RWPE1 (cell line): ENCODE data around the gene CEND1.

Experiments used
- CTCF ChIA-PET: fragments of 350-600 bp; sonication (Branson Sonifier 250); formaldehyde crosslinking; extraction: SDS; loops from one replicate; lab custom pipeline; 2021; lab: Yijun Ruan, JAX
- POLR2A ChIA-PET: fragments of 400-600 bp; formaldehyde crosslinking; extraction: SDS; loops from one replicate; lab custom pipeline; 2020; ENCODE audit warnings: antibody characterized with exemption; ENCODE audit not compliant: low non-redundant PET; lab: Yijun Ruan, JAX
- DNase-seq: peaks from one replicate; pipeline ENCODE4 v3.0.0; 2012; ENCODE audit warnings: low spot score
- H3K27ac ChIP-seq: fragments of 450-650 bp; 2 replicates; pipeline ENCODE4 v1.5.1; 2017
- TF ChIP-seq, protein P1 (sequence below): fragments of 450-650 bp; conservative IDR thresholded peaks from 2 replicates; pipeline ENCODE4 v1.5.1; 2017; ENCODE audit warnings: low read depth, mild to moderate bottlenecking

Gene CEND1

DNA sequence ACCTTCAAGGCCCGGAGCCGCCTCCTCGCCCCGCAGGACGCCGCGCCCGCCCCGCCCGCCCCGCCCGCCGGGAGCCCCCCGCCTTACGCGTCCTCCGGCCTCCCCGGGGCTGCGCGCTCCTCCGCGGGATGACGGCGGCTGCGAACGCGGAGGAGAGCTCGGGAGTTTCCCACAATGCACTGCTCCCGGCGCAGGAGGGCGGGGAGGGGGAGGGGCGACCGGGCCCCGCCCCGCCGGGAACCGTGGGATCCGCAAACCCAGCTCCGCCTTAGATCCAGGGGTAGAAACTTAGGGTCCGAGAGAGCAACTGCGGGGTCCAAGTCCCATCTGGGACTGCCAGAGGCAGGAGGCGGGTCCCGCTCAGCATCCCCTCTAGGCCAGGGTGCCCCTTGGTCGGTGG lies at the start of gene CEND1:
CEND1 (minus strand) TSS at position 148 of the 400 bp plus-strand sequence. CDS start 1,514 bp downstream, outside the sequence.
- POLR2A ChIA-PET = no interaction called here
- TF ChIP-seq, protein P1, sequence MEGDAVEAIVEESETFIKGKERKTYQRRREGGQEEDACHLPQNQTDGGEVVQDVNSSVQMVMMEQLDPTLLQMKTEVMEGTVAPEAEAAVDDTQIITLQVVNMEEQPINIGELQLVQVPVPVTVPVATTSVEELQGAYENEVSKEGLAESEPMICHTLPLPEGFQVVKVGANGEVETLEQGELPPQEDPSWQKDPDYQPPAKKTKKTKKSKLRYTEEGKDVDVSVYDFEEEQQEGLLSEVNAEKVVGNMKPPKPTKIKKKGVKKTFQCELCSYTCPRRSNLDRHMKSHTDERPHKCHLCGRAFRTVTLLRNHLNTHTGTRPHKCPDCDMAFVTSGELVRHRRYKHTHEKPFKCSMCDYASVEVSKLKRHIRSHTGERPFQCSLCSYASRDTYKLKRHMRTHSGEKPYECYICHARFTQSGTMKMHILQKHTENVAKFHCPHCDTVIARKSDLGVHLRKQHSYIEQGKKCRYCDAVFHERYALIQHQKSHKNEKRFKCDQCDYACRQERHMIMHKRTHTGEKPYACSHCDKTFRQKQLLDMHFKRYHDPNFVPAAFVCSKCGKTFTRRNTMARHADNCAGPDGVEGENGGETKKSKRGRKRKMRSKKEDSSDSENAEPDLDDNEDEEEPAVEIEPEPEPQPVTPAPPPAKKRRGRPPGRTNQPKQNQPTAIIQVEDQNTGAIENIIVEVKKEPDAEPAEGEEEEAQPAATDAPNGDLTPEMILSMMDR = no peak
- CTCF ChIA-PET = interaction anchor here (0.7 kb wide), 1 partner anchor 11 kb away, joined by 3 read pairs; no protein-coding TSS in a partner anchor
- DNase-seq = no peak
- H3K27ac ChIP-seq = peak within 1 kb of the TSS; percentile 52

DNA sequence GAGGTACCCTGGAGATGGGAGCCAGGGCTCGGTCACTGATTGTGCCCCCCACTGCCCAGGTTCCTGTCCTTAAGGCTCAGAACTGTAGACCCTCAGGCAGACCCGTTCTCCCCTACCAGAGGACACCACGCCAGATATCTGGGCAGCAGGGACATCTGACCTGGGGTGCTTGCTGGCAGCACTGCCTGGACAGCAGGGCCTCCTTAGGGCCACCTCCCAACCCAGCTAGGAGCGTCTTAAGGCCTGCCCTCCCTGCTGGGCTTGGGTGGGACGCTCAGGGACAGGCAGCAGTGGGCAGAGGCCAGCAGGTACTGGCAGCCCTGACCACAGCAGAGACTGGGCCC lies 49.4 kb upstream of the CEND1 start:
- TF ChIP-seq, protein P1 = no peak
- peak overlapping the region; percentile 99 for H3K27ac ChIP-seq
- CTCF ChIA-PET = no interaction called here
- DNase-seq = no peak
- POLR2A ChIA-PET = no interaction called here

DNA sequence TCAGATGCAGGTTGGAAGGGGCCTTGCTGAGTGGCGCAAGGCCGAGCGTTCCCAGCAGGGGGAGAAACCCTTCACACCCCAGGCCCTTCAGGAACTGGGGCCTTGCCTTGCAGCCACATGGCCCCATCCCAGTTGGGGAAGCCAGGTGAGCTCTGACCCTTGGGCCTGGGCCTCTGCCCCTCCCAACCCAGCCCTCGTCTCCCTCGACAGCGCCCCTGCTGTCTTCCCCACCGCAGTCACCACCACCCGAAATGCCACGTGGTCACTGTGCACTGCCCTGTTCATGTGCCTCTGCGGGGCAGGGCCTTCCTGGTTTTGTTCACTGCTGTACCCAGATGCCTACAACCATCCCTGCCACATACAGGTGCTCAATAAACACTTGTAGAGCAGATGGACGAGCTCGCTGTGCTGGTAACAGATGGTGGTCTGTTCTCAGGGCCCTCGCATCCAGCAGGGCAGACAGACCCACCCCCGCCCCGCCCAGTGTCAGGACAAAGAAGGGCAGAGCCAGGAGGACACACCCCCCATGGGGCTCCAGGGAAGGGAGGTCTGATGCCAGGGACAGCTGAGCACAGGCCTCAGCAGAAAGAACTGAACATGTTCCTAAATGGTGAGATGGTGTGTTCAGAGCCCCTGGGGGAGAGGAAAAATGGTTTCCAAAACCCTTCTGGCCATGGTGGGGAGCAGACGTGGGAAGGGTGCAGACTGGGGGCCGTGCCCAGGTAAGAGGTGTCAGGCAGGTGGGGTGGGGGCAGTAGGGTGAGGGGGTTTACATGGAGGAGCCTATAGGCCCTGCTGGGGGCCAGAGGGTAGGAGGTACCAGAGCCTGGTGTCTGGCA lies 48.8 kb upstream of the CEND1 start:
- H3K27ac ChIP-seq = peak overlapping the region; percentile 99
- no peak for DNase-seq
- ChIA-PET CTCF (no interaction called here), POLR2A (interaction anchor here (1.0 kb wide), 1 partner anchor 18 kb away, joined by 3 read pairs; no protein-coding TSS in a partner anchor)
- TF ChIP-seq, protein P1 = no peak

DNA sequence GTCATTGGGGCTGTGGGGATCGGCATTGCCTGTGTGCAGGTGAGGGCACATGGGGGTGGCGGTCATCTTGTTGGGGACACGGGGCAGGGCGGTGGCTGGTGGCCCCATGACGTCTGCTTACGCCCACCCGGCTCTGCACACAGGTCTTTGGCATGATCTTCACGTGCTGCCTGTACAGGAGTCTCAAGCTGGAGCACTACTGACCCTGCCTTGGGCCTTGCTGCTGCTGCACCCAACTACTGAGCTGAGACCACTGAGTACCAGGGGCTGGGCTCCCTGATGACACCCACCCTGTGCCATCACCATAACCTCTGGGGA lies 48.1 kb upstream of the CEND1 start:
- ChIA-PET POLR2A (interaction anchor here (1.0 kb wide), 1 partner anchor 18 kb away, joined by 3 read pairs; no protein-coding TSS in a partner anchor), CTCF (no interaction called here)
- H3K27ac ChIP-seq = peak overlapping the region; percentile 99
- TF ChIP-seq, protein P1 = no peak
- no peak for DNase-seq

DNA sequence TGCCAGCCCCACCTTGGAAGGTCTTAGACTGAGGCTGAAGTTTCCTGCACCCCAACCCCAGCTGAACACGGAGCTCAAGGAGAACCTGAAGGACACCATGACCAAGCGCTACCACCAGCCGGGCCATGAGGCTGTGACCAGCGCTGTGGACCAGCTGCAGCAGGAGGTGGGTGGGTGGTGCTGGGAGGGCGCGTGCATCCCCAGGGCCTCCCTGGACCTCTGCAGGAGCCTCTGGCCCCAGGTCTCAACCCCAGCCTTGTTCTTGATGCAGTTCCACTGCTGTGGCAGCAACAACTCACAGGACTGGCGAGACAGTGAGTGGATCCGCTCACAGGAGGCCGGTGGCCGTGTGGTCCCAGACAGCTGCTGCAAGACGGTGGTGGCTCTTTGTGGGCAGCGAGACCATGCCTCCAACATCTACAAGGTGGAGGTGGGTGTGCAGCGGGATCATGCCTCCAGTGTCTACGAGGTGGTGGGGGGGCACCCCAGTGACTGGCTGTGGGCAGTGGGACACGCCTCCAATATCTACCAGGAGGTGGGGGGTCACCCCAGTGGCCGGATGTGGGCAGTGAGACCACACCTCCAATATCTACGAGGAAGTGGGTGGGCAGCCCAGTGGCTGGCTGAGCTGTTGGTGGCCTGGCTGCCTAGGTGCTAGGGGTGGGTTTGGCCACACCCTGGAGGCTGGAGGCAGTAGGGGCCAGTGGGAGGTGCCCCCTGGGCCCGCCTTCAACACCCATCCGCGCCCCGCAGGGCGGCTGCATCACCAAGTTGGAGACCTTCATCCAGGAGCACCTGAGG lies 47.5 kb upstream of the CEND1 start:
- no peak for DNase-seq
- peak overlapping the region; percentile 99 for H3K27ac ChIP-seq
- CTCF ChIA-PET = no interaction called here
- POLR2A ChIA-PET = interaction anchor here (1.0 kb wide), 1 partner anchor 17 kb away, joined by 3 read pairs; no protein-coding TSS in a partner anchor
- TF ChIP-seq, protein P1 = no peak

DNA sequence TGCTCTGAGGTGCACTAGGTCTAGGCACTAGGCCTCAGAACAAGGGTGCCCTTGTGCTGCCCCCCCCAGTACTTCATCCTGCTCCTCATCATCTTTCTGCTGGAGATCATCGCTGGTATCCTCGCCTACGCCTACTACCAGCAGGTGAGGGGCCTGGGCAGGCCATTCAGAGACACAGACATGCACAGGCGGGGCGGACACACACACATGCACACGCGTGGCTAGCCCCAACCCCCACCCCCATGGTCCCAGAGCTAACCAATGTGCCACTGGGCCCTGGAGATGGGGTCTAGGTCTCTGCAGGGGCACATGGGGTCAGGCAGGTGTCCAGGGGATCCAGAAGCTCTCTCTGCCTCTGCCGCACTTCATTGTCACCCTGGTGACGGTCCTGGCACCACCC lies 46.8 kb upstream of the CEND1 start:
- ChIA-PET POLR2A (no interaction called here), CTCF (no interaction called here)
- peak overlapping the region; percentile 99 for H3K27ac ChIP-seq
- no peak for DNase-seq
- TF ChIP-seq, protein P1 = no peak
